Activated CD4-positive, alpha-beta T cell treated with anti-CD3 and anti-CD28 coated beads, Interleukin-2, Interleukin-4, amounts not matched to agents 100 ng/mL and 50 ng/mL, durations not matched to agents 16 hours and 8 hours (primary cell): ENCODE results near the gene ATOH1.

Experiments used
- DNase-seq: peaks from one replicate; pipeline ENCODE4 v3.0.0-alpha.2; 2020; ENCODE audit warnings: low spot score

The ATOH1 gene

GRCh38 chr4:93834249-93835066 lies 5.9 kb downstream of the ATOH1 start:
- DNase-seq: no peak

- DNase-seq: no peak
These were observed 7.4 kb downstream of the ATOH1 start for GRCh38 chr4:93835929-93836328.

- no peak for DNase-seq
These were observed 11.2 kb downstream of the ATOH1 start for GRCh38 chr4:93839704-93840103.

GRCh38 chr4:93841803-93842345 lies 13.3 kb downstream of the ATOH1 start:
- no peak for DNase-seq

- DNase-seq: no peak
These were observed 14.2 kb downstream of the ATOH1 start for GRCh38 chr4:93842601-93843252.

GRCh38 chr4:93843772-93844171 lies 15.2 kb downstream of the ATOH1 start:
- no peak for DNase-seq

GRCh38 chr4:93852680-93853079 lies 24.1 kb downstream of the ATOH1 start:
- DNase-seq: no peak

GRCh38 chr4:93855926-93856325 lies 27.4 kb downstream of the ATOH1 start:
- no peak for DNase-seq

- DNase-seq: no peak
These were observed 37.1 kb downstream of the ATOH1 start for GRCh38 chr4:93865650-93866049.

- no peak for DNase-seq
These were observed 39.0 kb downstream of the ATOH1 start for GRCh38 chr4:93867416-93868001.

- DNase-seq: no peak
These were observed 42.4 kb downstream of the ATOH1 start for GRCh38 chr4:93870876-93871458.

GRCh38 chr4:93876754-93877153 lies 48.2 kb downstream of the ATOH1 start:
- DNase-seq: no peak

- no peak for DNase-seq
These were observed 50.0 kb downstream of the ATOH1 start for GRCh38 chr4:93878566-93878965.

- no peak for DNase-seq
These were observed 51.4 kb downstream of the ATOH1 start for GRCh38 chr4:93879919-93880318.
